Measurements from ENCODE around the gene MSANTD2.

The MSANTD2 gene

DNA sequence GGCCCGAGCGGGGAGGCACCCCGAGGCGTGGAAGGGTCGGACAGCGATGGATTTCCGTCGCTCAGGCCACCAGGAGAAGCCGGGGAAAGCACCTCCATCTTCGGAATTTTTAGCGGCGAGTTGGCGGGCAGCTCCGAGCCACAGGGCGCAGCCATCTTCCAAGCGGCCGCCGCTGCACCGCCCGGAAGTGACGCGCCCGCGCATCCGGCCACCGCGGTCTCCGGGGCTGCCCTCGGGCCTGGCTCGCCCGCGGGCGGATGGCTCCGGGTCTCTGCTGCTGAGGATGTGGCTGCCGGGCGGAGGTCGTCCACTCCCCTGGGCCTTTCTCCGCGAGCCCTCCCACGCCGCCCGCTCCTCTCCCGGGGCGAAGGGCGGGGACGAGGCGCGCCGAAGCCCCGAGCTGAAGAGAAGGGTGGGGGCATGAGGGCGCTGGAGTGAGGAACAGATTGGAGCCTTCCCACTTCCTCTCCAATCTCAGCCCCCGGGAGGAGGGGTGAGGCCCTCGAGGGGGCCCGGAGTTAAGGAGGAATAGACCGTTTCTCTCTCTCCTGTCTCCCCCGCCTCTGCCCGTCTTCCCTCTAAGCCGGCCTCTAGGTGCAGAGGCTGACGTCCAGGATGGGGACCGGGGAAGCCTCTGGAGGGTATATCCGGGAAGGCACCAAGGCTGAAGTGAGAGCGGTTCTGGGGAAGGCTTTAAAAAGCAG, at the start of gene MSANTD2:
MSANTD2 (minus strand) TSS at position 181 of the 704 bp plus-strand sequence; CDS start at position 155, 26 bp downstream.
- peak; percentile 17 for DNase-seq (ENCODE audit: low read depth, low spot score)
- CTCF ChIA-PET = interaction anchor here (1.6 to 21.6 kb wide), 8 partner anchors 6 to 156 kb away, joined by 5 to 331 read pairs (median 18); partner anchors contain the start of gene ESAM
- H3K4me3 ChIP-seq (ENCODE audit: low read depth, low read length) = peak within 1 kb of the TSS; percentile 82
- TF ChIP-seq, protein P1, sequence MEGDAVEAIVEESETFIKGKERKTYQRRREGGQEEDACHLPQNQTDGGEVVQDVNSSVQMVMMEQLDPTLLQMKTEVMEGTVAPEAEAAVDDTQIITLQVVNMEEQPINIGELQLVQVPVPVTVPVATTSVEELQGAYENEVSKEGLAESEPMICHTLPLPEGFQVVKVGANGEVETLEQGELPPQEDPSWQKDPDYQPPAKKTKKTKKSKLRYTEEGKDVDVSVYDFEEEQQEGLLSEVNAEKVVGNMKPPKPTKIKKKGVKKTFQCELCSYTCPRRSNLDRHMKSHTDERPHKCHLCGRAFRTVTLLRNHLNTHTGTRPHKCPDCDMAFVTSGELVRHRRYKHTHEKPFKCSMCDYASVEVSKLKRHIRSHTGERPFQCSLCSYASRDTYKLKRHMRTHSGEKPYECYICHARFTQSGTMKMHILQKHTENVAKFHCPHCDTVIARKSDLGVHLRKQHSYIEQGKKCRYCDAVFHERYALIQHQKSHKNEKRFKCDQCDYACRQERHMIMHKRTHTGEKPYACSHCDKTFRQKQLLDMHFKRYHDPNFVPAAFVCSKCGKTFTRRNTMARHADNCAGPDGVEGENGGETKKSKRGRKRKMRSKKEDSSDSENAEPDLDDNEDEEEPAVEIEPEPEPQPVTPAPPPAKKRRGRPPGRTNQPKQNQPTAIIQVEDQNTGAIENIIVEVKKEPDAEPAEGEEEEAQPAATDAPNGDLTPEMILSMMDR (IDR thresholded peaks at IDR 0.05; ENCODE audit: insufficient read depth, low read length, missing control alignments) = no peak
- POLR2A ChIA-PET = interaction anchor here (0.7 to 1.9 kb wide), 3 partner anchors 14 to 76 kb away, joined by 3 to 7 read pairs (median 3); no protein-coding TSS in a partner anchor

DNA sequence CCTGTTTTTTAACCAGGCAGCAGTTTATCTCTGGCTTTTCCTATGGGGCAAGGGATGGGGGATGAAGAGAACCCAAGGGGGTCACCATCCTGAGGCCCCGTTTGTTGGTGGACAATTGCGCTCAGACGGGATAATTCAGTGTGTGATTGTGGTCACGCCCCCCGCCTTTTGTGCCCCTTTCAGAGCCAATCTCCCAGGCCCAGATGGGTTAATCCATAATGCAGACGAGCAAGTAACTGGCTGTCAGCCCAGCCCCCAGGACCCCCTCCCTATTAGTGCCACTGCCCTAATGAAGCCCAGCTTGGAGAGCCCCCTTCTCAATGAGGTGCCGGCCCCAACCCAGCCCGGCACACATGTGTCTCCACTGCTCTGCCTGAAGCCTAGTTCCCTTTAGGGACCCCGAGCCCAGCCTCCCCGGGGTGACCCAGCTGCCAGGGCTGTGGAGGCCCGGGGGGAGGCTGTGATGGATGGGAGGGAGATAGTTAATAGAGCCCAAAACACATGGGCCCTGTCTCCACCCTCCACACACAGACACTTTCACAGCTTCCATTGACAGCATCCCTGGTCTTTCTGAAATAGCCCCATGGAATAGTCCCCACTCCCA, 46.0 kb upstream of the MSANTD2 start:
- TF ChIP-seq, protein P1 (IDR thresholded peaks at IDR 0.05; ENCODE audit: insufficient read depth, low read length, missing control alignments) = no peak
- POLR2A ChIA-PET = no interaction called here
- H3K4me3 ChIP-seq (ENCODE audit: low read depth, low read length) = no peak overlapping the region
- CTCF ChIA-PET = interaction anchor here (0.7 to 4.7 kb wide), 9 partner anchors 8 to 206 kb away, joined by 3 to 27 read pairs (median 4); partner anchors contain the start of gene ROBO3
- no peak for DNase-seq (ENCODE audit: low read depth, low spot score)

DNA sequence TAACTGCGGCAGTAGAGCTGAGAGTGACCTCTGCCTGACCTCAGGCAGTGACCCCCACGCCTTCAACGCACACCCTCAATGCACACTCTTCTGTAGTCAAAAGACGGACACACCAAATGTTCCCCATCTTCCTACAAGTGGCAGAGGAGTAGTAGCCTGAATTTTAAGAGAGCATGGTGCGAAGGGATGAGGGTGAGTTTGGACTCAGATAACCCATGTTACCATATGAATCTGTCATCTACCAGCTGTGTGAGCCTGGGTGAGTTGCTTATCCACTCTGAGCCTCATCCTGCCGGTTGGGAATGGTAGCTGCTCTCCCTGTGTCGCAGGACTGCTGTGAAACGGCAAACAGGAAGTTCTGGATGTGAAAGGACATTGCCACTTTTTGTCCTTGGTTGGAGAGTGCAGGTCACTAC, 44.5 kb upstream of the MSANTD2 start:
- DNase-seq (ENCODE audit: low read depth, low spot score) = no peak
- H3K4me3 ChIP-seq (ENCODE audit: low read depth, low read length) = no peak overlapping the region
- ChIA-PET POLR2A (no interaction called here), CTCF (interaction anchor here (0.6 to 4.7 kb wide), 5 partner anchors 9 to 200 kb away, joined by 3 to 27 read pairs (median 6); partner anchors contain the start of gene ROBO3)
- TF ChIP-seq, protein P1 (IDR thresholded peaks at IDR 0.05; ENCODE audit: insufficient read depth, low read length, missing control alignments) = no peak

DNA sequence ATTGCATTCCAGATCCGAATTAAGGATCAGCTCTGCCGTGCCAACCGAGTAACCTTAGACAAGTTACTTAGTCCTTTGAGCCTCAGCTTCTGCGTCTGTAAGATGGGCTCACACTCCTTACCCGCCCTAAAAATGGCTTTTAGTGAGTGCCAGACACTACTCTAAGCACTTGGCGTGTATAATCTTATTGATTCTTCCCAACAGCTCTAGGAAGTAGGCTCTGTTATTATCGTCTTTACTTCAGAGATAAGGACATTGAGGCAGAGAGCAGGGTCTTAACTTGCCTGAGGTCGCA, 43.4 kb upstream of the MSANTD2 start:
- CTCF ChIA-PET = interaction anchor here (1.2 to 4.7 kb wide), 3 partner anchors 23 to 199 kb away, joined by 3 to 27 read pairs (median 6); partner anchors contain the start of gene ROBO3
- POLR2A ChIA-PET = no interaction called here
- DNase-seq (ENCODE audit: low read depth, low spot score) = no peak
- no peak overlapping the region for H3K4me3 ChIP-seq (ENCODE audit: low read depth, low read length)
- TF ChIP-seq, protein P1 (IDR thresholded peaks at IDR 0.05; ENCODE audit: insufficient read depth, low read length, missing control alignments) = no peak

DNA sequence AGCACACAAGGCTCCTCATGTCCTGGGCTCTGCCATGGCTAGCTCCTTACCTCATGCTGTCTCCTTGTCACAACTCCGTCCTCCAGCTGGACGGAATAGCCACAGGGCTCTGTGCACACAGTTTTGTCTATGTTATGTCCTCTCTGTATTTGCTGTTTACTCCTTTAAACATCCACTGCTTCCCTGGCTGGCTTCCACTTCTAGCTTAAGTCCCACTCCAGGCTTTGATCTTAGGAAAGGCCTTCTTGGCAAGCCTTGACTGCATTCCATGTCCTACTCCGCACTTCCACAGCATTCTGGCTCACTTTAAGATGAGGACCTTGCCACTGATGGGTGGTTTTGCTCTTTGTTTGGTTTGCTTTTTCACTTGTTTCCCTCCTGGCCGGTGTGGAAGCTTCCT, 42.1 kb upstream of the MSANTD2 start:
- TF ChIP-seq, protein P1 (IDR thresholded peaks at IDR 0.05; ENCODE audit: insufficient read depth, low read length, missing control alignments) = no peak
- no peak overlapping the region for H3K4me3 ChIP-seq (ENCODE audit: low read depth, low read length)
- ChIA-PET POLR2A (interaction anchor here (1.0 kb wide), 1 partner anchor 34 kb away, joined by 3 read pairs; no protein-coding TSS in a partner anchor), CTCF (no interaction called here)
- DNase-seq (ENCODE audit: low read depth, low spot score) = no peak

DNA sequence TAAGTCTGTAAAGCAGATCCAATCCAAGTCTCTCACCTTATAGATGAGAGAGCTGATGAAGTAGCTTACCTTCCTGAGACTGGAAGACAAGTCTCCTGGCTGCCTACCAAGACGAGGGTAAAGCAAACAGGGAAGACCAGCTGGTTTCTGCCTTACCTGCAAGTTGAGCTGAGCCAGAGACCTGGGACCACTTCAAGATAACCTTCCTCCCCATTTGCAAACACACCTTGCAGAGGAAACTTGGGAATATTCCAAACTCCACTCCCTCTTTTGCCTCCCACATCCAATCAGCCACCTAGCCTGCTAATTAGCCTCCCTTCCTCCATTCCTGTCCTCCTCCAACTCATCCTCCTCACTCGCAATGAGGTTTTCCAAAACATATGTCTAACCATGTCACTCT, 41.6 kb upstream of the MSANTD2 start:
- CTCF ChIA-PET = interaction anchor here (1.2 kb wide), 1 partner anchor 25 kb away, joined by 8 read pairs; no protein-coding TSS in a partner anchor
- no peak for DNase-seq (ENCODE audit: low read depth, low spot score)
- POLR2A ChIA-PET = interaction anchor here (1.0 kb wide), 1 partner anchor 35 kb away, joined by 3 read pairs; no protein-coding TSS in a partner anchor
- TF ChIP-seq, protein P1 (IDR thresholded peaks at IDR 0.05; ENCODE audit: insufficient read depth, low read length, missing control alignments) = no peak
- no peak overlapping the region for H3K4me3 ChIP-seq (ENCODE audit: low read depth, low read length)

All from AG04449 (cell line).